Naive thymus-derived CD8-positive, alpha-beta T cell (primary cell): ENCODE data around the gene PLXDC2. TPM values are rescaled to one million over a fixed set of nuclear protein-coding genes. Genes with fewer than 3 reads are reported as not detected.

Experiments used
- ATAC-seq, 2 donors: fragments of 150-1000 bp; cut with Tn5 transposase in 1 of 2; sonication (Bioruptor Pico), chemical (Tn5 transposase) in 1 of 2; 1 replicate in 1 of 2; 2 replicates in 1 of 2; pipeline ENCODE4 v1.10.0; 2021; ENCODE audit warnings: mild to moderate bottlenecking in 2 of 2, moderate library complexity in 2 of 2
- POLR2A ChIA-PET: fragments of 350-600 bp; sonication (Branson Sonifier 250); formaldehyde crosslinking; loops from one replicate; lab custom pipeline; 2021; ENCODE audit warnings: antibody characterized with exemption; lab: Charles Lee
- DNase-seq, 10 donors: peaks; one replicate each; pipeline versions ENCODE4 v3.0.0 to v3.0.0-alpha.2; 2020 to 2022
- H3K27ac Mint-ChIP-seq, 10 donors: one replicate each; pipeline ENCODE4 v1.8.0; 2020 to 2022; ENCODE audit warnings: mild to moderate bottlenecking in 10 of 10, mixed read lengths in 10 of 10, moderate library complexity in 4 of 10, inconsistent platforms in 1 of 10
- H3K27me3 Mint-ChIP-seq, 5 donors: one replicate each; pipeline ENCODE4 v1.8.0; 2021 to 2022; ENCODE audit warnings: mixed read lengths in 5 of 5
- H3K36me3 Mint-ChIP-seq, 3 donors: one replicate each; pipeline ENCODE4 v1.8.0; 2020 to 2022; ENCODE audit warnings: mixed read lengths in 3 of 3, mild to moderate bottlenecking in 2 of 3, inconsistent platforms in 1 of 3
- H3K4me1 Mint-ChIP-seq, 4 donors: one replicate each; pipeline ENCODE4 v1.8.0; 2021 to 2022; ENCODE audit warnings: mixed read lengths in 4 of 4
- H3K4me3 Mint-ChIP-seq, 10 donors: one replicate each; pipeline ENCODE4 v1.8.0; 2020 to 2022; ENCODE audit warnings: mild to moderate bottlenecking in 10 of 10, mixed read lengths in 10 of 10, moderate library complexity in 6 of 10, inconsistent platforms in 1 of 10
- H3K9me3 Mint-ChIP-seq, 9 donors: one replicate each; pipeline ENCODE4 v1.8.0; 2020 to 2022; ENCODE audit warnings: mixed read lengths in 9 of 9, mild to moderate bottlenecking in 3 of 9, inconsistent platforms in 1 of 9, moderate library complexity in 1 of 9
- polyA plus RNA-seq, 3 donors: library from polyadenylated mRNA; unstranded; fragments of 300-500 nt; fragmentation: Illumina TruSeq; gene quantifications; one replicate each; pipeline ENCODE4 v1.2.3, GENCODE V29; 2021
- total RNA-seq, 8 experiments: library from RNA in 2 of 8; stranded (reverse) in 2 of 8; gene quantifications; one replicate each; pipeline ENCODE4 v1.2.3 and lab custom pipeline; 2021 to 2026

Gene PLXDC2
- total and polyA plus RNA-seq, 5 experiments from 2014 or later = 0.07 to 0.44 (median 0.31) TPM; not detected in 2

DNA sequence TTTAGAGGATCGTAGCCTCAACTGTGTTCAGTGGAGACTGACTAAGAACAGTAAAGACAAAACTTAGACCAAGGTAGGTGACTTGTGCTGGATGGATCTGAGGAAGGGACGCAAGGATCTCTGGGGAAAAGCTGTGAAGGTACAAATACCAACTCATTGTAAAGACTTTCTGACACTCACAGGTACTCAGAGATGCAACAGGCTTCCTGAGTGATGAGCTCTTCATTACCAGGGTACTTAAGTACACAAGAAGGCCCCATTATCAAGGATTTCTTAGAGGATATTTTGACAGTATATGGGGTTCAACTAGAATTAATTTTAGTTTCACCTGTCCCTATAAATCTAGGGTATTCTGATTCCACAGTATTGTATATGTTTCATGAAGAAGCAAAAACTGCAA lies 440.7 kb downstream of the PLXDC2 start:
- DNase-seq (no peak), ATAC-seq (no peak)
- Mint-ChIP-seq H3K27ac (no peak overlapping the region), H3K4me3 (no peak overlapping the region), H3K4me1 (no peaks in the 10 kb centered on the region), H3K9me3 (peaks cover 0 to 9% (median 2%) of the 10 kb centered on the region in 9 donors), H3K36me3 (no peaks in the 10 kb centered on the region), H3K27me3 (peaks cover 0 to 2% (median 0%) of the 10 kb centered on the region in 5 donors)
- POLR2A ChIA-PET = no interaction called here

DNA sequence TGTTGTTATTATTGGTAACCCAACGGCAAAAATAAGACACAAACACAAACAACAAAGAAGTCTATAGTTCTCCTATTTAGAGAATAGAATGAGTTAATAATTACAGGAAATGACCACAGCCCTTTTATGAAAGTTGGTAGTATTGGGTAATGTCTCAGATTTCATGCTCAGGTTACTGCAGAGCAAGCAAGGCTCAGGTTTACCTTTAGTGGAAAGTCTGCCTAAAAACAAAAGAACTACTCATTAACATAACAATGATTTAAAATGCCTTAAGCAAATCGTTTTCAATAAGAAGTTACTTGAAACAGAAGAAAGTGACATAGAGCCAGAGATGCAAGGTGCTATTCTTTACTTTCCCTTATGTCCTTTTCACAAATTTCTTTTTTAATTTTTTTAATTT lies 441.2 kb downstream of the PLXDC2 start:
- Mint-ChIP-seq H3K27me3 (peaks cover 0 to 2% (median 0%) of the 10 kb centered on the region in 5 donors), H3K27ac (no peak overlapping the region), H3K36me3 (no peaks in the 10 kb centered on the region), H3K4me3 (no peak overlapping the region), H3K9me3 (peaks cover 0 to 10% (median 2%) of the 10 kb centered on the region in 9 donors), H3K4me1 (no peaks in the 10 kb centered on the region)
- no peak for DNase-seq
- ATAC-seq = no peak
- POLR2A ChIA-PET = no interaction called here

DNA sequence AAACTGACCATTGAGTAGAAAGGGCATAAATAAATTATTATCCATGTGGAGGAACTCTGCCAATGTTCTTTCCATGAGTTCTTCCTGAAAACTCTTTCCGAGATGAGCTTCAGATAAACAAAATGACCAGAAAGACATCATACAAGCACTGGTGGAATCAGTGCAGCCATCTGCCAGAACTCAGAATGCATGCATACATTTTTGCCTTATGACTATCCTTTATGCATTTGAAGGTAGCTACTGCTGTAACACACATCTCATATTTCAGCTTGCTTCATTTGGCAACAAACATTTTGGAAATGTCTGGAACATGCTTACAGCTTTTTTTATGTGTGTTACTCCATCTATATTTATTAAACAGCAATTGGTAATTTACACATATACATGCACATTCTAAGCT lies 448.9 kb downstream of the PLXDC2 start:
- Mint-ChIP-seq H3K4me3 (no peak overlapping the region), H3K36me3 (no peaks in the 10 kb centered on the region), H3K4me1 (no peaks in the 10 kb centered on the region), H3K9me3 (peaks cover 0 to 14% (median 4%) of the 10 kb centered on the region in 9 donors), H3K27ac (no peak overlapping the region), H3K27me3 (peaks cover 0 to 2% (median 0%) of the 10 kb centered on the region in 5 donors)
- ATAC-seq (no peak), DNase-seq (no peak)
- POLR2A ChIA-PET = no interaction called here

DNA sequence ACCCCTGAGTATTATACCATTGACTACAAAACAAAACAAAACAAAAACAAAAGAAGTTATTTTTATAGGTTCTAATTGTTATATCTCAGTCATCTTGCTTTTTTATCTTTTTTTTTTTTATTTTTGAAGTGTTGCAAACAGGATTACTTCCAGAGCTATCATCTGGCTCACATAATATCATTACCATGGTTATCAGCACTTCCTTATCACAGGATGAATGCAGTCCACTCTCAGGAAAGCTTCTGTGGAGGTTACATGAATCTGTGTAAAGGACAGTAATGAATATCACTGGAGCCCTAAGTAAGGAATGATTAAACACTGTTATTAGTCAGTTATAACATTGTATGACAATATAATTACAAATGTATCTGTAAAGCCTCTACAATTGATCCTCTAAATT lies 451.5 kb downstream of the PLXDC2 start:
- POLR2A ChIA-PET = no interaction called here
- Mint-ChIP-seq H3K27ac (no peak overlapping the region), H3K4me3 (no peak overlapping the region), H3K27me3 (no peaks in the 10 kb centered on the region), H3K4me1 (no peaks in the 10 kb centered on the region), H3K36me3 (no peaks in the 10 kb centered on the region), H3K9me3 (peaks cover 0 to 15% (median 4%) of the 10 kb centered on the region in 9 donors)
- DNase-seq (no peak), ATAC-seq (no peak)

DNA sequence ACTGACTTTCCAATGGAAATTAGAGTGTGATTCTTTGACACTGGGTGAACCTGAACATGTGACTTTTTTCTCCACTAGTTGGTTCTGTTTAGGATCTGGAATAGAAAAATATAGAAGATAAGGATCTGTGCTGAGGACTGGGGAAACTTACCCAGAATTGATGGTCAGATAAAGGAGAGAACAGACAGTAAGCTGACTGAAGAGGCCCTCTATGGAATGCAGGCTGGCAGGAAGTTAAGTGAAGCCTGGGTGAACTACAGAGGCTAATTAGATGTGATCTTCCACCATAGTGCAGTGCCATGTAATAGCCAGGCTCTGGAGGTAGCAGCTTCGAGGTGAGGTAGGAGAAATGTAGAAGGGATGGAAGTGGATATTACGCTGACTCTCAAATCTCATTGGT lies 455.3 kb downstream of the PLXDC2 start:
- H3K36me3 Mint-ChIP-seq = no peaks in the 10 kb centered on the region
- no peak overlapping the region for H3K4me3 Mint-ChIP-seq
- H3K9me3 Mint-ChIP-seq = peaks cover 0 to 21% (median 3%) of the 10 kb centered on the region in 9 donors
- H3K27ac Mint-ChIP-seq = no peak overlapping the region
- DNase-seq (no peak), ATAC-seq (no peak)
- no peaks in the 10 kb centered on the region for H3K4me1 Mint-ChIP-seq
- POLR2A ChIA-PET = no interaction called here
- no peaks in the 10 kb centered on the region for H3K27me3 Mint-ChIP-seq

DNA sequence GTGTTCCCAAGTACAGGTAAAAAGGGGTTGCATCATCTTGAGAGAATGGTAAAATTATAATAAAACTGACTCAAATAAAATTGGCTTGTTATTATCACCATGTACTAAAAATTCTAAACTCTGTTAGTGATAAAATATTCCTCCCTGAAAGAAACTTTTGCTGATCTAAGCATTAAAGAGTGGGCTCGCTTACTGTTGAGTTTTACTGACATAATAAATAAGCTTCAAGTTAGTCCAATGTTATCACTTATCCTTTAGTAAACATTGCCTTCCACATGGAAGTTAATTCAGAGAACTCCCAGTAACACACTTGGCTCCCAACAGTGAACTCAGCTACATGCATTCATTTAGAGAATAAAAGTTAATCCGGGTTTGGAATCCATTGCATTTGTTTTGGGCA lies 456.4 kb downstream of the PLXDC2 start:
- Mint-ChIP-seq H3K4me1 (no peaks in the 10 kb centered on the region), H3K36me3 (no peaks in the 10 kb centered on the region), H3K9me3 (peaks cover 0 to 21% (median 5%) of the 10 kb centered on the region in 9 donors), H3K27me3 (no peaks in the 10 kb centered on the region), H3K27ac (no peak overlapping the region), H3K4me3 (no peak overlapping the region)
- no peak for ATAC-seq
- DNase-seq = no peak
- POLR2A ChIA-PET = no interaction called here

DNA sequence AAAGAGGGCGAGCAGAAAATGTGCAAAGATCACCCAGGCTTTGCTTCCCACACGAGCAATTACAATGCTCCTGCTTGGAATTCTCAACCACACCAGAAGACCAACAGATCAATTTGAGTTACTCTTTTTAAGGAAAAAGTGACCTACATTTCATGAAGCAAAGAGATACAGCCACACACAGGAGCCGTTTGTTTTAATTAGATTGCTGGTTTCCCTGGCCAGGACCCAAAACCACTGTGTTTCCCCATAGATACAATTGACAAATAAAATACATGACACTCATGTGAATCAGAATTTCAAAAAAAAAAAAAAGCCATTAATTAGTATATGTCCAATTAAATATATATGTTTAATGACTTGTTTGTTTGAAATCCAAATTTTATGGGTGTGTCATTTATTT lies 458.3 kb downstream of the PLXDC2 start:
- Mint-ChIP-seq H3K36me3 (no peaks in the 10 kb centered on the region), H3K4me1 (no peaks in the 10 kb centered on the region), H3K27me3 (no peaks in the 10 kb centered on the region), H3K27ac (no peak overlapping the region), H3K9me3 (peaks cover 0 to 21% (median 6%) of the 10 kb centered on the region in 9 donors), H3K4me3 (no peak overlapping the region)
- no peak for DNase-seq
- POLR2A ChIA-PET = no interaction called here
- ATAC-seq = no peak

DNA sequence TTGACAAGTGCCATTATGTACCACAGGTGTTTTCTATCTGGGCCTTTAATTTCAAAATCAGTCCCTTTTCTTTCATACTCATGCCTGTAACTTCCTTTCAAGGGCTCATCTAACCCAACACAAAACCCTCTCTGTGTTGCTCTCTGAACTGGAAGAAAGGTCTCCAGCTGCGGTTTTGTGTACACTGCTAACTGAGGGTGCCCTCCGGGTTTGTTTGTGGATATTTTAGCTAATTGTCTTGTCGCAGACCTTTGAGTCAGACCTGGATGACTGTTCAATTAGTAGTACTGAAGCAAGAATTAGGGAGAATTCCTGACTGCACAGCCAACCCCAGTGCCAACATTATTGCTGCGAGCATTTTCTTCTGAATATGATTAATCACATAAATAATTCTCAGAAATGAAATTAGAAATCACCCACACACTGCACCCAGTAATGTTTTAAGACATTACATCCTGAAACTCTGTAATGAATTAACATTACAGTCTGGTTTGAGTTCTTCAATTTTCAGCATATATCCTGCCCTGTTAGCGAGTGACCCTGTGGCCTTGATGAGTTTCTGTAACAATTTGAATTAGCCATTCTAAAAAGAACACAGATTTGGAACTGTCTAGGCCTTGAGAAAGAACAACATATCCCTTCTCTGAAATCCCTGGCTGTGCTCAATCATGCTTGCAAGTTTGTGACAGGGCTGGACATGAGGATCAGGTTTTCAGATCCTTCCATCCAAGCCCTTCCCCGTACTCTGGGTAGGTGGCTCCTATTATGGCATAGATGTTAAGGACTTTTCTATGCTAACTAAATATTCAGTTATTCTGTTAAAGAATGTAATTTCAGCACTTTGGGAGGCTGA lies 460.1 kb downstream of the PLXDC2 start:
- no peak for ATAC-seq
- Mint-ChIP-seq H3K9me3 (peaks cover 0 to 15% (median 4%) of the 10 kb centered on the region in 9 donors), H3K4me1 (no peaks in the 10 kb centered on the region), H3K27me3 (no peaks in the 10 kb centered on the region), H3K36me3 (no peaks in the 10 kb centered on the region), H3K4me3 (no peak overlapping the region), H3K27ac (no peak overlapping the region)
- POLR2A ChIA-PET = no interaction called here
- DNase-seq = no peak

DNA sequence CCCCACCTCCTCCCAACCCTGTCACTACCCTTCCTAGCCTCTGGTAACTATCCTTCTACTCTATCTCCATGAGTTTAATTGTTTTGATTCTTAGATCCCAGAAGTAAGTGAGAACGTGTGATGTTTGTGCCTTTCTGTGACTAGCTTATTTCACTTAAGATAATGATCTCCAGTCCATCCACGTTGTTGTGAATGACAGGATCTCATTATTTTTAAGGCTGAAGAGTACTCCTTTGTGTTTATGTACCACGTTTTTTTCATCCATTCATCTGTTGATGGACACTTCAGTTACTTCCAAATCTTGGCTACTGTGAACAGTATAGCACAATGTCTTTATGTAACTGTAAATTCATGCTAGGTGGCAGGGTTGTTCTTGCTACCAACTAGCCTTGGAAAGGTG lies 461.6 kb downstream of the PLXDC2 start:
- Mint-ChIP-seq H3K4me1 (no peaks in the 10 kb centered on the region), H3K27me3 (no peaks in the 10 kb centered on the region), H3K27ac (no peak overlapping the region), H3K36me3 (no peaks in the 10 kb centered on the region), H3K4me3 (no peak overlapping the region), H3K9me3 (peaks cover 0 to 15% (median 5%) of the 10 kb centered on the region in 9 donors)
- ATAC-seq (no peak), DNase-seq (no peak)
- POLR2A ChIA-PET = no interaction called here

DNA sequence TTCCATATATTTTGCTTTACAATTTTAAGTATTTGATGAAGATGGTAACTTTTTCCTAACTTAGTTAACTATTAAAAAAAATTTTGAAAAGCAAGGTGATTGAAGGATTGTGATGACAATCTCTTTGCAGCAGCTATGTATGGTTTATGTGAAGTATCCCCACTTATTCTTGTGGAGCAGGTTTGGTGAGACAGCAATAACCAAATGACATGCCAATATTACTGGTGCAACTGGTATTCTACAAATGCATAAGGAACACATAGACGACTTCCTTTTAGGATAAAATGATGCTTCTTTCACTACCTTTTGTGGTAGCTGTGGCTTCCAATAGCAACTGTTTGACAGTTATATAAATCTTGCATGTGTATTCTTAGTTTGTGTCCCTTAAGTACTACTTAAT lies 465.3 kb downstream of the PLXDC2 start:
- POLR2A ChIA-PET = no interaction called here
- Mint-ChIP-seq H3K9me3 (peaks cover 0 to 15% (median 5%) of the 10 kb centered on the region in 9 donors), H3K4me1 (no peaks in the 10 kb centered on the region), H3K4me3 (no peak overlapping the region), H3K36me3 (no peaks in the 10 kb centered on the region), H3K27me3 (no peaks in the 10 kb centered on the region), H3K27ac (no peak overlapping the region)
- DNase-seq (no peak), ATAC-seq (no peak)

DNA sequence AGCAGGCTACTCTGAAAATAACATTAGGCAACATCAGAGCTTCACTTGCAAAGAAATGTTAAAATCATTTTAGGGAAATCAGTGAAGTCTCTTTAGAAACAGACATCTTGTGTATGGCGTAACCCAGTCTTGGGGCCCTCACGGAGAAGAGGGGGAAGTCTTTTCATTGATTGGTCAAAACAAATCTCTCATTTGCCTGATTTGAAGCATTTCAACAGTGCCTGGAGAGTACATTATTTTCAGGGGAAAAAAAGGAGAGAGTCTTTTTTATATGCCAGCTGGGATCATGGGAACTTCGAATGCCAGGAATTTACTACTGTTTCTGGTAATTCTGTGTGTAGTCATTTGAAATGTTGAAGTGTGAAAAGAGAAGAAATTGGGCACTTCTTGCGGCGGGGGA lies 471.4 kb downstream of the PLXDC2 start:
- Mint-ChIP-seq H3K4me3 (no peak overlapping the region), H3K27me3 (no peaks in the 10 kb centered on the region), H3K27ac (no peak overlapping the region), H3K9me3 (peaks cover 0 to 9% (median 4%) of the 10 kb centered on the region in 9 donors), H3K36me3 (no peaks in the 10 kb centered on the region), H3K4me1 (no peaks in the 10 kb centered on the region)
- POLR2A ChIA-PET = no interaction called here
- DNase-seq (no peak), ATAC-seq (no peak)

DNA sequence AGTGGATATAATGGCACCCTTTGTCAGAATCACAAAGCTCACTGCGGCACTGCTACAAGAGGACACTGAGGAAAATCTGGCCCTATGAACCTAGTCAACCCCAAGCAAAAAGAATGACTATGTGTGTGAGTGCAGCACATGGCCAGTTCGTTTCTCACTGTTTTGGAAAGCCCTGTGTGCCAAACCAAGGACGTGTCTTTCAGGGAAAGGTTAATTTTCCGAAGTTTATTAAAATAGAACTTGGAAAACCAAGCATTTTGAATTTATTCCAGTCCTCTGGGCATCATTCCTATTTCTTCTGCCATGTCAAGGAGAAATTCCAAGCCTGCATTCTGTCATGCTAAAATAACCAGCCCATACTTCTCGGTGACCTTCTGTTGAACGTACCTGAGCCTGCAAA lies 471.8 kb downstream of the PLXDC2 start:
- Mint-ChIP-seq H3K36me3 (no peaks in the 10 kb centered on the region), H3K9me3 (peaks cover 0 to 12% (median 4%) of the 10 kb centered on the region in 9 donors), H3K27me3 (no peaks in the 10 kb centered on the region), H3K27ac (no peak overlapping the region), H3K4me1 (no peaks in the 10 kb centered on the region), H3K4me3 (no peak overlapping the region)
- DNase-seq (no peak), ATAC-seq (no peak)
- POLR2A ChIA-PET = no interaction called here

DNA sequence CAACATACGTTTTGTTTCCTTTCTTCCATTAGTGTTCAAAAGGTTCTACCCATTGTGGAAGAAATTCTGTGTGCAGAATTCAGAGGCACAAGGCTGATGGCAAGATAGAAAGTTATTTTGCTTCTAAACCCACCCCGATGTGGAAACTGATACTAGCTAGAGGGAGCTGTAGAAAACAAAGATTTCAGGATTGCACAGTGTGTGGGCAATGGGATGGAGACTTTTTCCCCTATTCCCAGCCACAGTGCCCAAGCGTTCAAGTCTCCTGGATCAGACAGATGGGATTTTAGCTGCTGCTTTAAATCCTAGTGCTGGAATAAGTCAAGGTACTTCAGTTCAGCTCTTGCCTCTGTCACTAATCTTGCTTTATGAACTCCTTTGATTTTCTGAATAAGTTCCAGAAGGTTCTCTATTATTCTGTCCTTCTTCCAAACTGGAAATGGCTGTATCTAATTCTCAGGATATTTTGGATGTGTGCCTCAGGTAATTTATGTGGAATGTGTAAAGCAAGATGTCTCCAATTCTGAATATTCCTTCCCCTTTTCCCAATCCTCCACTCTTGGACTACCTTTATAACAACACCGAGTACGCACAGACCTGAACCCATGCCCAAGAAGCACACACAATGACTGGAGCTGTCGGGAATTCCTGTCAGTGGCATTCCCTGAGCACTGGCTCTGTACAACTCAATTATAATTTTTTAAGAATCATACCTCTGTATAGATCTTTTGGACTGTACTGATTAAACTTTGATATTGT lies 473.0 kb downstream of the PLXDC2 start:
- no peaks in the 10 kb centered on the region for H3K36me3 Mint-ChIP-seq
- POLR2A ChIA-PET = no interaction called here
- peaks cover 0 to 12% (median 5%) of the 10 kb centered on the region in 9 donors for H3K9me3 Mint-ChIP-seq
- ATAC-seq = no peak
- no peak overlapping the region for H3K27ac Mint-ChIP-seq
- no peaks in the 10 kb centered on the region for H3K4me1 Mint-ChIP-seq
- H3K4me3 Mint-ChIP-seq = no peak overlapping the region
- DNase-seq = no peak
- H3K27me3 Mint-ChIP-seq = no peaks in the 10 kb centered on the region
